T-cell (primary cell): Measurements from ENCODE around the gene OCA2. TPM values are rescaled to one million over a fixed set of nuclear protein-coding genes. Genes with fewer than 3 reads are reported as not detected.

Experiments
- total RNA-seq, 35 experiments: library from RNA in 6 of 35; stranded (reverse) in 6 of 35; fragments of 120-200 nt in 1 of 35; gene quantifications; one replicate each; pipeline versions ENCODE4 v1.2.1 to v1.2.4 and lab custom pipeline; 2013 to 2026

The OCA2 gene
- total RNA-seq, 5 donors from 2014 or later (not counting 1 experiment from before 2014, with no cell fraction given) = 0.19 to 0.67 TPM; not detected in 3

Other genes with a start within 250 kb of the OCA2 start
- 10 to 100 TPM; 46.4 to 65.5 (median 55.4) TPM for gene HERC2, start 222.9 kb upstream of the OCA2 start, total RNA-seq